Posterior cingulate gyrus (tissue), 11 donors: ENCODE measurements around the gene CELF1.

Source experiments
- DNase-seq, 10 donors: peaks; one replicate each; pipeline versions ENCODE4 v3.0.0 to v3.0.0-alpha.2; 2020 to 2021; ENCODE audit warnings: mixed read lengths in 3 of 10
- intact Hi-C: fragments of 100-400 bp; cut with DNase I; formaldehyde crosslinking; loops from one replicate; pipeline ENCODE4 v1.15.1; 2023

CELF1 gene

GRCh38 chr11:47516984-47517853, 35.7 kb downstream of the CELF1 start:
- intact Hi-C loops = no loop called here

DNA sequence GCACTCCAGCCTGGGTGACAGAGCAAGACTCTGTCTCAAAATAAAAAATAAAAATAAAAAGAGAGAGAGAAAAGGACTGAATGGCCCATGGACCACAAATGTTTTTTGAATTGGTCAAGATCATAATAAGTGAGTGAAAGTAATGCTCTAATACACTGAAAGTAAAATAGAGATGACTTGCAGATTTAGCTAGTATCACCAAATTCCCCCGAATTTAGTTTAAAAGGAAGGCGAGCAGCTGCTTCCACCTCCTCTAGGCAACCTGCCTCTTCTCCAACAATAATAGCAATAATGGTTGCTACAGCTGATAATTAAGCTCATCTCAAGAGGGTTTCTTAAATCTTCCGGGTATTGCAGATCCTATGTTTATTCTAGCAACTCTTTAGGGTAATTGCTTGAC, 36.8 kb downstream of the CELF1 start:
- DNase-seq = no peak
- intact Hi-C loops = no loop called here

More at GRCh38 chr11:47516984-47517853, 35.7 kb downstream of the CELF1 start:
- DNase-seq = no peak

GRCh38 chr11:47514825-47515647, 37.9 kb downstream of the CELF1 start:
- no peak for DNase-seq
- intact Hi-C loops = no loop called here

DNA sequence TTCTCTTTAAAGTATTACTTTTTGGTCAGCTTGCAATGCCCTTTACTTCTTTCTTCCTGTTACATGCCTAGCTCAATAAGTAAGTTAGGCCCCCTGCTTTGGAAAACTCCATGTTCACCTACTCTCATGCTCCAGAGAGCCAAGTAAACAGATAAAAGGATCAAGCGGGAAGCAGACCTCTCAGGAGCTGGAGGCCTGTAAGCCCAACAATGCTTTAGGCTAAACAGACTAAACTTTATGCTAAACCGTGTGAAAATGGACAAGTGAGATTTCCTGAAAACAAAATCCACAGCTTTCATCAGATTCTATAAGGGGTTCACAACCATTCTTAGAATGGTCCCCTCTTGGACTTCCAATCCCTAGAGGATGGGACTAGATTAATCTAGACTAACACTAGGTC, 40.2 kb downstream of the CELF1 start:
- DNase-seq = no peak
- intact Hi-C loops = no loop called here

DNA sequence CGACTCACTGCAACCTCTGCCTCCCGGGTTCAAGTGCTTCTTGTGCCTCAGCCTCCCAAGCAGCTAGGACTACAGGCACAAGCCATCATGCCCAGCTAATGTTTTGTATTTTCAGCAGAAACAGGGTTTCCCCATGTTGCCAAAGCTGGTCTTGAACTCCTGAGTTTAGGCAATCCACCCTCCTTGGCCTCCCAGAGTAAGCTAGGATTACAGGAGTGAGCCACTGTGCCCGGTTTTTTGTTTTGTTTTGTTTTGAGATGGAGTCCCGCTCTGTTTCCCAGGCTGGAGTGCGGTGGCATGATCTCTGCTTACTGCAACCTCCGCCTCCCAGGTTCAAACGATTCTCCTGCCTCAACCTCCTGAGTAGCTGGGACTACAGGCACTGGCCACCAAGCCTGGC, 41.0 kb downstream of the CELF1 start:
- intact Hi-C loops = no loop called here

DNA sequence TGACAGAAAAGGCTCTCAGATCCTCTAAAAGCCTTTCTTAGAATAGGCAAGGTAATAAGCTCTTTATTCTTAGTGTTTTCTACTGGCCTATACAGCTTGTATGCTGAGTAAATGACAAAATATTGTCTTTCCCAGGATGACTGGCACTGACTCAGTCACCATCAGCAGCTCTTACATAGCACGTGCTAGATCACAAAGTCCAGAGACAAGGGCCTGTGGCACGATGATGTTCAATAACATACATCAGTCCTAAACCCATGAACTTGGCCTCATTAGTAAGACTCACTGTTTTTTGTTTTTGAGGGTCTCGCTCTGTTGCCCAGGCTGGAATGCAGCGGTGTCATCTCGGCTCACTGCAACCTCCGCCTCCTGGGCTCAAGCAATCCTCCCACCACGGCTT, 42.7 kb downstream of the CELF1 start:
- intact Hi-C loops = no loop called here
- DNase-seq = no peak

More for the DNA sequence above, 41.0 kb downstream of the CELF1 start:
- no peak for DNase-seq

DNA sequence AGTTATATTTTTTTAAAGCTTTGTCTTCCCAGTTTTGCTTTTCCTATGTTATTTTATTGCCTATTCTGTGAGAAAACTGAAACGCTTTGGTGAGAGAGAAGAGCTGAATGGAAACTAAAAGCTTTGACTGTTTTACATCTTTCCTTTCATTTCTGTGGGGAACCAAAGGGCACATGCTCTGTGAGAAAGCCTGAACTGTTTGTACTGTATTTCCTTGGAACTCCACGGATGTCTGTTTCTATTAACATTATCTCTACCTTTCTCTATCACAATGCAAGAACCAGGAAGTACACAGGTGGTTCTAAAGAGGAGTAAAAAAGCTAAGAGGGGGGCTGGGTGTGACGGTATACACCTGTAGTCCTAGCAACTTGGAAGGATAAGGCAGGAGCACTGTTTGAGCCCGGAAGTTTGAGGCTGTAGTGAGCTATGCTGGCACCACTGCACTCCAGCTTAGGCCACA, 43.8 kb downstream of the CELF1 start:
- intact Hi-C loops = no loop called here
- no peak for DNase-seq

DNA sequence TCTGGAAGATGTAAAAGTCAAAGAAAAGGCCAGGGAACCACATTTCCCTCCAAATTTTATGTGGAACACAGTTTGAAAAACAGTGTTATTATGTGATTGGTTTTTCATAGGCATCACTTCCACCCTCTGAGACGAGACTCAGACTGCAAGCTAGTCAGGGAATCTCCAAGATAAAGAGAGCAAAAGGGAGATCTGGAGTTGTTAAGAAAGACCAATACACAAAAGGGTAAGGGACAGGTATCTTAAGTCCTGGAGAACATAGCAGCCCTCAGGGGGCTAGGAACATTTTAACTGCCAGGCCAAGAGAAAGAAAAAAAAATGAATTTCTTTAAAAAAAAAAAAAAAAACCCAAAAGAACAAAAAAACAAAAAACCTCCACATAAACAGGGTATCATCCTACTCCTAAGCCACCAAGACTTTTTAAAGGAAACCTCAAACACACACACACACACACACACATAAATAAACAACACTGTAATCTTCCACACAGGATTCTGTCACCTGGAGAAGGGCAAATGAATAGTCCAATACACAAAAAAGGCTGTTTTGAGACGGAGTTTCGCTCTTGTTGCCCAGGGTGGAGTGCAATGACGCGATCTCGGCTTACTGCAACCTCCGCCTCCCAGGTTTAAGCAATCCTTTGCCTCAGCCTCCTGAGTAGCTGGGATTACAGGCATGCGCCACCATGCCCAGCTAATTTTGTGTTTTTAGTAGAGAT, 44.5 kb downstream of the CELF1 start:
- intact Hi-C loops = no loop called here
- DNase-seq = no peak

DNA sequence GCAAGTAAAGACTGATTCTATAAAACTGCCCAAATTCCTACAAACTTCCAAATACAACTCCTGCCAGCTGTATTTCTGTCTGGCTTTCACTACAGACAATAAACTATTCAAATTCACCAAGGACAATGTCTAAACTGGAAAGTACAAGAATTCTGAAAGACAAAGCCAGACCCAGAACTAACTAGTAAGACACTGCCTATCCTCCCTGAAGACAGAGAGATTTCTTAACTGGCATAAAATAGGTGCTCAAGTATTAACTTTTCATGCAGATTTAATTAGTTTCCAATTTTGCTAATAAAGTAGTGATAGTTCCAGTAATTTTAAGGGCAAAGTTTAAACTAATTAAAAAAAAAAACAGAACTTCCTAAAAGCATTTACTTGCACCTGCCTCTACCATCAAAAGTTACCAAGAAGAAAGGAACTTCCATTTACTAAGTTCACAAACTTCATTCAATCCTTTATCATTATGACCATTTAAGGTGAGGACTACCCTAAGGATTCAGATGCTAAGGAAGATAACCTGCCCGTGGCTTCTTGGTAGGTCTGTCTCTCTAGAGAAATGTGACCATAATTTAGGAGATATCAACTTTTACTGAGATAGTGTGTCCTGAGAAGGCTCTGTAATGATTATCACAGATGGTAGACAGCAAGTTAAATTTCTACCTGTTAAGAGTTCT, 45.2 kb downstream of the CELF1 start:
- no peak for DNase-seq

GRCh38 chr11:47506795-47507562, 46.0 kb downstream of the CELF1 start:
- intact Hi-C loops = no loop called here
- DNase-seq = no peak

More for the DNA sequence above, 45.2 kb downstream of the CELF1 start:
- intact Hi-C loops = no loop called here

DNA sequence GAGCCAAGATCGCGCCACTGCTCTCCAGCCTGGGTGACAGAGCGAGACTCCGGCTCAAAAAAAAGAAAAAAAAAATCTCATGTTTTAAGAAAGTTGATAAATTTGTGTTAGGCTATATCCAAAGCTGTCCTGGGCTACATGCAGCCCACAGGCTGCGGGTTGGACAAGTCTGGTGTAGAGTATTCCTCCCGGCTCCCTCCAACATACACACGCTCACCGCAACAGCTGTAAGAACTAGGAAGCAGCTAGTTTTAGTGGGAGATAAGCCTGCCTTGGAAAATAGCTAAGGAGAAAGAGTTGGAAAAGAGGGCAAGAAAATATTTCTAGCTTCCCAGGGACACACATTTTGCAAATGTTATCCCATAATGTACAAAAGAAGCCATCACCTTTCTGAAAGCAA, 46.6 kb downstream of the CELF1 start:
- no peak for DNase-seq
- intact Hi-C loops = no loop called here

DNA sequence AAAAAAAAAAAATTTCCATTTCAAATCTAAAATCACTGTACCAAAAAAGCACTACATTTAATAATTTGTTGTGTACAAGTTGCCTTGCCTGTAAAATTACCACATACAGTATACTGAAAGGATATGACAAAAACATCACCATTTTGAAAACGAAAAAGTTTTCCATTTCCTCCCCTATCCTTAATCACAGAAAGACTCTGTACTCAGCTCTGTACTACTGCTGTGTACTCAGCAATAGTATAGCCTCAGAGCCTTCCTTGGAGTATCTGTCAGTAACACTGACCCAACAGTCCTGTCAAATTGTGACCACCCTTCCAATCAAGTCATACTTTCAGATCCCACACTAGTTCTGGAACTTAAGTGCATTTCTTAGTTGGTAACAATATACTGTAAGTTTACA, 48.0 kb downstream of the CELF1 start:
- intact Hi-C loops = no loop called here
- DNase-seq = no peak

DNA sequence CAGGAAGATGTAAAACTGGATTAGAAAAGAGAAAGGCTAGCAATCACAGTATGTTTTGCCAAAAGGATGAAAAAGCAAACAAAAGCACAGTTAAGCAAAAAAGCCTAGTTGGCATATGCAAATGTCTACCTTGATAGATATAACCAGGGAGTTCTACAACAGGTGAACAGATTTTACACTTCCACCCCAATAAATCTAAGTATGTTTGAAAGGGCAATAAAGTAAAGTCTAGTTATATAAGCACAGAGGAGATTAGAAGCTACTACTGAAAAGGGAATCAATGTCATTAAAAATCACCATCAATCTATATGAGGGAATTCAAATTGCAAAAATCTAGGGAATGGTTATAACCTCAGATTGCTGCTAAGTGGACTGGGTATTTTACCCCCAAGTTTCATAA, 49.7 kb downstream of the CELF1 start:
- intact Hi-C loops = no loop called here
- no peak for DNase-seq

DNA sequence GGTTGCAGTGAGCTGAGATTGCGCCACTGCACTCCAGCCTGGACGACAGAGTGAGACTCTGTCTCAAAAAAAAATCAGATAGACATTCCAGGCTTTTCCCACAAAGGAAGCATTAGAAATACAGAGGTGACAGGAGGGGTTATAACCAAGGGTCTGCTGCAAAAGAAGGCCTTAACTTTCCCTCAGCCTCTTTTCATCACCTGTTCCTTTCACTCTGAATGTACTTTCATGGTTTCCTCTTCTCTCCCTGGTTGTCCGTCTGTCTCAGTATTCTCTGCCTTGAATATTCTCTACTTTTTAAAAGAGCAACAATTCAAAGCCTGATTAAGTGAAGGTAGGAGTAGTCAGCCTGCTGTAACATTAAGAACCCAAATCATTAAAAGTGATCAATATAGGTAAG, 50.2 kb downstream of the CELF1 start:
- intact Hi-C loops = no loop called here
- no peak for DNase-seq

GRCh38 chr11:47501101-47501500, 51.8 kb downstream of the CELF1 start:
- intact Hi-C loops = no loop called here

GRCh38 chr11:47500121-47500520, 52.8 kb downstream of the CELF1 start:
- DNase-seq = no peak
- intact Hi-C loops = no loop called here

More at GRCh38 chr11:47501101-47501500, 51.8 kb downstream of the CELF1 start:
- DNase-seq = no peak

GRCh38 chr11:47499614-47500013, 53.3 kb downstream of the CELF1 start:
- DNase-seq = no peak
- intact Hi-C loops = no loop called here

DNA sequence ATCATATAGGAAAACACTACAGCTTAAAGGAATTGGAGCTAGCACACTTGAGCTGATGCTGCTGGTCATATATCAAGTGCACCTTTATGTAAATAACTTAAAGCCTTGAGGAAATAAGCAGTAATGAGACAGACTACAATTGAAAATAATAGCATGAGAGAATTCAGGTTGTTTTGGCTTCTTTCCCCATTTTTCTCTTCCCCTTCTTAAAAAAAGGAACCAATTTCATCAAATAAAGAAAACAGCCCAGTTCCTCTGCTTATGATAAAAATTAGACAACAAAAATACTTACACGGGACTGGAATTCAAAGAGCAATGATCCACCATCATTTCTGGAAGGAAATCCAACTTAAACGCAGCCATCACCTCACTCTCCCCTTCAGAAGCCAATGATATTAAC, 53.8 kb downstream of the CELF1 start:
- no peak for DNase-seq
- intact Hi-C loops = no loop called here

- intact Hi-C loops = no loop called here
- no peak for DNase-seq
Measured at GRCh38 chr11:47498584-47499152, 54.3 kb downstream of the CELF1 start.
